ENCODE data around the gene CTNND2.

The CTNND2 gene

GRCh38 chr5:10973316-10973715, 930.9 kb downstream of the CTNND2 start:
- ChIA-PET CTCF (interaction anchor here (0.9 kb wide), 1 partner anchor 36 kb away, joined by 3 read pairs; no protein-coding TSS in a partner anchor), POLR2A (no interaction called here)
- no peak for DNase-seq (ENCODE audit: extremely low spot score)

GRCh38 chr5:10969684-10970180, 934.5 kb downstream of the CTNND2 start:
- POLR2A ChIA-PET = no interaction called here
- CTCF ChIA-PET = interaction anchor here (1.1 kb wide), 1 partner anchor 18 kb away, joined by 3 read pairs; no protein-coding TSS in a partner anchor
- DNase-seq (ENCODE audit: extremely low spot score) = no peak
- TF ChIP-seq, protein P1, sequence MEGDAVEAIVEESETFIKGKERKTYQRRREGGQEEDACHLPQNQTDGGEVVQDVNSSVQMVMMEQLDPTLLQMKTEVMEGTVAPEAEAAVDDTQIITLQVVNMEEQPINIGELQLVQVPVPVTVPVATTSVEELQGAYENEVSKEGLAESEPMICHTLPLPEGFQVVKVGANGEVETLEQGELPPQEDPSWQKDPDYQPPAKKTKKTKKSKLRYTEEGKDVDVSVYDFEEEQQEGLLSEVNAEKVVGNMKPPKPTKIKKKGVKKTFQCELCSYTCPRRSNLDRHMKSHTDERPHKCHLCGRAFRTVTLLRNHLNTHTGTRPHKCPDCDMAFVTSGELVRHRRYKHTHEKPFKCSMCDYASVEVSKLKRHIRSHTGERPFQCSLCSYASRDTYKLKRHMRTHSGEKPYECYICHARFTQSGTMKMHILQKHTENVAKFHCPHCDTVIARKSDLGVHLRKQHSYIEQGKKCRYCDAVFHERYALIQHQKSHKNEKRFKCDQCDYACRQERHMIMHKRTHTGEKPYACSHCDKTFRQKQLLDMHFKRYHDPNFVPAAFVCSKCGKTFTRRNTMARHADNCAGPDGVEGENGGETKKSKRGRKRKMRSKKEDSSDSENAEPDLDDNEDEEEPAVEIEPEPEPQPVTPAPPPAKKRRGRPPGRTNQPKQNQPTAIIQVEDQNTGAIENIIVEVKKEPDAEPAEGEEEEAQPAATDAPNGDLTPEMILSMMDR (IDR thresholded peaks at IDR 0.05; ENCODE audit: control extremely low read depth, extremely low read depth, low read depth, missing control alignments) = no peak

More at GRCh38 chr5:10973316-10973715, 930.9 kb downstream of the CTNND2 start:
- TF ChIP-seq, protein P1 (IDR thresholded peaks at IDR 0.05; ENCODE audit: control extremely low read depth, extremely low read depth, low read depth, missing control alignments) = no peak

- CTCF ChIA-PET = interaction anchor here (1.0 kb wide), 1 partner anchor 23 kb away, joined by 3 read pairs; no protein-coding TSS in a partner anchor
- TF ChIP-seq, protein P1 (IDR thresholded peaks at IDR 0.05; ENCODE audit: control extremely low read depth, extremely low read depth, low read depth, missing control alignments) = no peak
- DNase-seq (ENCODE audit: extremely low spot score) = no peak
- POLR2A ChIA-PET = no interaction called here
Measured at GRCh38 chr5:10964806-10965205, 939.4 kb downstream of the CTNND2 start.

- no peak for DNase-seq (ENCODE audit: extremely low spot score)
- ChIA-PET CTCF (no interaction called here), POLR2A (no interaction called here)
- TF ChIP-seq, protein P1 (IDR thresholded peaks at IDR 0.05; ENCODE audit: control extremely low read depth, extremely low read depth, low read depth, missing control alignments) = no peak
Measured at GRCh38 chr5:10958728-10959127, 945.5 kb downstream of the CTNND2 start.

DNA sequence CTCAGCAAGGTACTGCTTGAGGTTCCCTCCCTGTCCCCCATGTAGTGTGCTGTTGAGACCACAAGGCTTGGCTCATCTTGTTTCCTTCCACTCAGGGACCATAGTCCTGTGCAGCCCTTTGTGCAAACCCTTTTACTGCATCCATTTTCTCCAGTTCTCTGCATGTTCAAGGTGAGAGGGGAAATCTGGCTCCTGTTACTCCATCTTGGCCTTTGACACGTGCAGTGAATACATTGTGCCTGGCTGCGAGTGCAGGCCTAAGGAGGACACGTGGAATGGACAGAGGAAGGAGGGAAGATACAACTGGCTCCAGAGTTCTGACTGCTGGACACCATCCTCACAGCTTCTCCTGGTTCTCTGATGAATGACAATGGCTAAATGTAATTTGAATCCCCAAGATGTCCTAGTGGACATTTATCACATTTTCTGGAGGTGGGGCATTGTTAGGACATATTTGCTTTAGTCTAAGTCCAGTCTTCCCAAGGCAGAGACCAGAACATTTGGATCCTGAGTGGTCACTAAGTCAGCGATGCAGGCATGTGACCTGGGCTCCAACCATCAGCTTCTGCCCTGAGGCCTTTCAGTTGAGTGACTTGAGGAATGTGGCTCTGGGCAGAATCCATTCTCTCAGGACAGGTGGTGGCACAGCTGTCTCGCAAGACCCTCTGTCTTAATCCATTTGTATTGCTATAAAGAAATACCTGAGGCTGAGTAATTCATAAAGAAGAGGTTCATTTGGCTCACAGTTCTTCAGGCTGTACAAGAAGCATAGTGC, 954.2 kb downstream of the CTNND2 start:
- ChIA-PET CTCF (no interaction called here), POLR2A (no interaction called here)
- DNase-seq (ENCODE audit: extremely low spot score) = no peak
- TF ChIP-seq, protein P1 (IDR thresholded peaks at IDR 0.05; ENCODE audit: control extremely low read depth, extremely low read depth, low read depth, missing control alignments) = no peak

DNA sequence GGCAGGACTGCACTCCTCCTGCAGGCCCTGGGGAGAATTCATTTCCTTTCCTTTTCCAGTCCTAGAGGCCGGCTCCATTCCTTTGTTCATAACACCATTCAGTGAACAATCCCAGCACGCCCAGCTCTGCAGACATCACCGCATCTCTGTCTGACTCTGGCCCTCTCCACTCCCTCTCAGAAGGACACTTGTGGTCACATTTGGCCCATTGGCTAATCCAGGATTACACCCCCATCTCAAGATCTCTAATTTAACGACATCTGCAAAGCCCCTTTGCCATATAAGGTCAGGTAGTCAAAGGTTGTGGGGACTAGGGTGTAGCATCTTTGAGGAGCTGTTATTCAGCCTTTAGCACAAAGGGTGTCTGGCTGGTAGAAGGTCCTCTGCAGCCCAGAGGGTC, 958.2 kb downstream of the CTNND2 start:
- ChIA-PET POLR2A (no interaction called here), CTCF (interaction anchor here (1.0 kb wide), 1 partner anchor 10 kb away, joined by 3 read pairs; no protein-coding TSS in a partner anchor)
- TF ChIP-seq, protein P1 (IDR thresholded peaks at IDR 0.05; ENCODE audit: control extremely low read depth, extremely low read depth, low read depth, missing control alignments) = no peak
- DNase-seq (ENCODE audit: extremely low spot score) = no peak
